ENCODE data around the gene WDPCP. TPM values are rescaled to one million over a fixed set of nuclear protein-coding genes. Genes with fewer than 3 reads are reported as not detected.

WDPCP gene
- total and polyA plus RNA-seq, 10 of the 15 experiments (the other 5 are each of a cell fraction or from before 2014, with no cell fraction given): 2.1 to 7.9 (median 4.6) TPM

GRCh38 chr2:63272560-63272959, 315.7 kb downstream of the WDPCP start:
- RAD21 ChIA-PET (ENCODE audit: unreplicated experiment): no interaction called here
- no peaks in the 10 kb centered on the region for H3K36me3 ChIP-seq (ENCODE audit: control insufficient read depth in 2 of 2, insufficient read depth in 2 of 2, low read length in 1 of 2)
- FAIRE-seq (no peak), ATAC-seq (no peak), DNase-seq (ENCODE audit: low read depth, low spot score) (no peak)
- no peak overlapping the region for H3K4me2 ChIP-seq (ENCODE audit: control insufficient read depth, insufficient read depth)
- H3K27me3 ChIP-seq (replicated peaks in 1 of 2; ENCODE audit: control insufficient read depth in 2 of 2, insufficient read depth in 2 of 2, low read length in 1 of 2): no peaks in the 10 kb centered on the region
- 28% methylated on average over 4 of the region's 4 CpGs for WGBS (ENCODE audit: insufficient coverage, insufficient replicate concordance, low lambda C conversion rate, missing lambda C conversion rate)
- H3K4me1 ChIP-seq (ENCODE audit: control insufficient read depth, insufficient read depth, low read length): no peaks in the 10 kb centered on the region
- peaks cover 7% of the 10 kb centered on the region for H3K9me3 ChIP-seq (replicated peaks; ENCODE audit: control insufficient read depth, insufficient read depth, low read length)
- CTCF ChIA-PET: no interaction called here
- TF ChIP-seq NR2C1 (IDR thresholded peaks at IDR 0.05) (no peak), RFX5 (IDR thresholded peaks at IDR 0.05; ENCODE audit: low read depth, low read length) (no peak)
- no TSS peak for BruUV-seq (replicated peaks)
- no peak overlapping the region for H3K4me3 ChIP-seq
- no peak overlapping the region for H2AFZ ChIP-seq (ENCODE audit: control insufficient read depth, low read depth, low read length)
- H3K79me2 ChIP-seq (ENCODE audit: control insufficient read depth, insufficient read depth, low read length): no peaks in the 10 kb centered on the region
- H3K9ac ChIP-seq (ENCODE audit: control insufficient read depth, insufficient read depth, low read length): no peak overlapping the region
- intact Hi-C loops (cut with micrococcal nuclease; ENCODE audit: unreplicated experiment) (no loop called here), in situ Hi-C loops (cut with MboI) (no loop called here)
- no peak overlapping the region for H3K27ac ChIP-seq (ENCODE audit: control insufficient read depth, insufficient read depth)
- H4K20me1 ChIP-seq (ENCODE audit: control insufficient read depth, insufficient read depth): no peaks in the 10 kb centered on the region
- SMC1A ChIA-PET (ENCODE audit: uncharacterized antibody, unreplicated experiment): no interaction called here
- POLR2A ChIA-PET: no interaction called here

DNA sequence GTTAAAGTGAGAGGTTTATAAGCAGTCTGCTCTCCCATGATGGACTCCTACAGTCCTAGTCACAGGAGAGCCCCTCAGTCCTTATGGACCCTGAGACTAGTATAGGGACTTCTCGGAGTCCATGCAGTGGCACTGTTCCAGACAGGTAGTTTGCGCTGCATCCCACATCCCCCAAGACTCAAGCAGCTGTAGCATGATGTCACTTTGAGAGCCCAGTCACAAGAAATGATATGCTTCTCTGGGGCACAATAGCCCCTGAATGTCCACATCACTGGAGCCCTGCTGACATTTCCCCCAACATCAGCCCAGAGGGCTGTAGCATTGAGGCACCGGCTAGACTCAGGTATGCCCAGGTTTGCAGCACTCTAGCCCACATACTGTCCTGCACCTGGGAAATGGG, 317.6 kb downstream of the WDPCP start:
- ChIA-PET POLR2A (no interaction called here), SMC1A (ENCODE audit: uncharacterized antibody, unreplicated experiment) (no interaction called here), CTCF (no interaction called here), RAD21 (ENCODE audit: unreplicated experiment) (no interaction called here)
- no peaks in the 10 kb centered on the region for H3K27me3 ChIP-seq (replicated peaks in 1 of 2; ENCODE audit: control insufficient read depth in 2 of 2, insufficient read depth in 2 of 2, low read length in 1 of 2)
- H3K4me2 ChIP-seq (ENCODE audit: control insufficient read depth, insufficient read depth): no peak overlapping the region
- H4K20me1 ChIP-seq (ENCODE audit: control insufficient read depth, insufficient read depth): no peaks in the 10 kb centered on the region
- H3K9ac ChIP-seq (ENCODE audit: control insufficient read depth, insufficient read depth, low read length): no peak overlapping the region
- intact Hi-C loops (cut with micrococcal nuclease; ENCODE audit: unreplicated experiment): no loop called here
- BruUV-seq (replicated peaks): no TSS peak
- in situ Hi-C loops (cut with MboI): no loop called here
- FAIRE-seq: no peak
- no peak for ATAC-seq
- H3K27ac ChIP-seq (ENCODE audit: control insufficient read depth, insufficient read depth): no peak overlapping the region
- no peaks in the 10 kb centered on the region for H3K36me3 ChIP-seq (ENCODE audit: control insufficient read depth in 2 of 2, insufficient read depth in 2 of 2, low read length in 1 of 2)
- H3K79me2 ChIP-seq (ENCODE audit: control insufficient read depth, insufficient read depth, low read length): no peaks in the 10 kb centered on the region
- TF ChIP-seq JUNB (IDR thresholded peaks at IDR 0.05): no peak
- TF ChIP-seq BACH1 (IDR thresholded peaks at IDR 0.05; ENCODE audit: borderline replicate concordance): no peak
- TF ChIP-seq SP1 (IDR thresholded peaks at IDR 0.05; ENCODE audit: low read depth, low read length): no peak
- TF ChIP-seq STAT1 (conservative IDR thresholded peaks at IDR 0.05): no peak
- no peak for TF ChIP-seq SREBF2 (IDR thresholded peaks at IDR 0.05; ENCODE audit: low read length)
- H3K4me3 ChIP-seq: no peak overlapping the region
- no peak overlapping the region for H2AFZ ChIP-seq (ENCODE audit: control insufficient read depth, low read depth, low read length)
- H3K9me3 ChIP-seq (replicated peaks; ENCODE audit: control insufficient read depth, insufficient read depth, low read length): peaks cover 7% of the 10 kb centered on the region
- no peak for DNase-seq (ENCODE audit: low read depth, low spot score)
- WGBS (ENCODE audit: insufficient coverage, insufficient replicate concordance, low lambda C conversion rate, missing lambda C conversion rate): 69% methylated on average over 3 of the region's 3 CpGs
- no peaks in the 10 kb centered on the region for H3K4me1 ChIP-seq (ENCODE audit: control insufficient read depth, insufficient read depth, low read length)
